Keratinocyte (primary cell): Measurements from ENCODE around the gene ZNRD2. TPM values are rescaled to one million over a fixed set of nuclear protein-coding genes. Genes with fewer than 3 reads are reported as not detected.

Experiments
- DNase-seq: peaks from one replicate; pipeline ENCODE4 v3.0.0-alpha.2; 2011; ENCODE audit warnings: low read depth, missing footprints, low spot score
- FAIRE-seq: peaks from 2 replicates; lab custom pipeline; 2011; peaks lifted over from hg19 to GRCh38; lab: Jason Lieb, UNC
- H2AFZ ChIP-seq: 2 replicates; pipeline ENCODE4 v1.6.0; 2012; ENCODE audit warnings: low read length, control low read depth, inconsistent platforms; ENCODE audit not compliant: control insufficient read depth
- H3K27ac ChIP-seq: 2 replicates; pipeline ENCODE4 v1.5.1; 2011; ENCODE audit warnings: low read length; ENCODE audit not compliant: control insufficient read depth, insufficient read depth
- H3K27me3 ChIP-seq: 3 replicates; pipeline ENCODE4 v1.6.0; 2011; ENCODE audit warnings: low read length; ENCODE audit not compliant: control insufficient read depth, insufficient read depth; ENCODE audit errors: extremely low read depth
- H3K36me3 ChIP-seq, 2 experiments: 2 replicates in 1 of 2; 3 replicates in 1 of 2; pipeline ENCODE4 v1.5.1; 2011; ENCODE audit warnings: low read length in 2 of 2, mild to moderate bottlenecking in 1 of 2; ENCODE audit not compliant: control insufficient read depth in 2 of 2, insufficient read depth in 2 of 2; ENCODE audit errors: extremely low read depth in 1 of 2
- H3K4me1 ChIP-seq: 3 replicates; pipeline ENCODE4 v1.5.1; 2011; ENCODE audit warnings: low read length; ENCODE audit not compliant: control insufficient read depth, insufficient read depth; ENCODE audit errors: extremely low read depth
- H3K4me2 ChIP-seq: 3 replicates; pipeline ENCODE4 v1.6.0; 2011; ENCODE audit warnings: low read depth, low read length; ENCODE audit not compliant: control insufficient read depth, insufficient read depth; ENCODE audit errors: extremely low read depth
- H3K4me3 ChIP-seq, 3 experiments: fragments of 200-600 bp in 1 of 3; sonication (generic) in 1 of 3; 2 replicates in 2 of 3; 3 replicates in 1 of 3; pipeline ENCODE4 v1.5.1; 2011 to 2016; ENCODE audit warnings: low read length in 3 of 3, mild to moderate bottlenecking in 3 of 3, control low read depth in 2 of 3, inconsistent platforms in 1 of 3, low read depth in 1 of 3, mixed read lengths in 1 of 3, mixed run types in 1 of 3, moderate library complexity in 1 of 3; ENCODE audit not compliant: control insufficient read depth in 2 of 3, insufficient read depth in 2 of 3; ENCODE audit errors: extremely low read depth in 1 of 3
- H3K79me2 ChIP-seq: 2 replicates; pipeline ENCODE4 v1.6.0; 2012; ENCODE audit warnings: low read length; ENCODE audit not compliant: control insufficient read depth, insufficient read depth
- H3K9ac ChIP-seq: 3 replicates; pipeline ENCODE4 v1.6.0; 2011; ENCODE audit warnings: low read length; ENCODE audit not compliant: control insufficient read depth, insufficient read depth; ENCODE audit errors: extremely low read depth
- H3K9me1 ChIP-seq: 3 replicates; pipeline ENCODE4 v1.6.0; 2011; ENCODE audit warnings: low read length; ENCODE audit not compliant: control insufficient read depth, insufficient read depth; ENCODE audit errors: extremely low read depth
- H3K9me3 ChIP-seq: 2 replicates; pipeline ENCODE4 v1.5.1; 2012; ENCODE audit warnings: low read depth, low read length; ENCODE audit not compliant: control insufficient read depth
- H4K20me1 ChIP-seq: 3 replicates; pipeline ENCODE4 v1.6.0; 2011; ENCODE audit warnings: low read length; ENCODE audit not compliant: control insufficient read depth, insufficient read depth; ENCODE audit errors: extremely low read depth
- EZH2 ChIP-seq: IDR thresholded peaks from one replicate; pipeline ENCODE4 v1.6.1; 2012; ENCODE audit warnings: inconsistent platforms, mild to moderate bottlenecking, low read length, moderate library complexity
- dilution Hi-C: fragments of 300-500 bp; cut with MboI; formaldehyde crosslinking; loops from one replicate; pipeline ENCODE4 v1.7.0; 2020; ENCODE audit warnings: low sequenced_read_pairs; ENCODE audit not compliant: extremely low pct_ligation_motif_present
- polyA plus RNA-seq, 5 experiments: library from polyadenylated mRNA; depleted of rRNA in 3 of 5; stranded (reverse) in 3 of 5; stranded (forward) in 1 of 5; unstranded in 1 of 5; fragments of >200 nt; gene quantifications; 1 replicate in 1 of 5; 2 replicates in 3 of 5; 3 replicates in 1 of 5; pipeline versions ENCODE4 v1.2.1 to v1.2.3, GENCODE V29; 2011 to 2012; ENCODE audit warnings: missing spikeins in 2 of 5, low read depth in 1 of 5, low replicate concordance in 1 of 5
- TF ChIP-seq, protein P1 (sequence below), 3 experiments: IDR thresholded peaks in 1 of 3; conservative IDR thresholded peaks in 1 of 3; optimal IDR thresholded peaks in 1 of 3; 2 replicates in 2 of 3; 3 replicates in 1 of 3; pipeline versions ENCODE3 to v1.5.1; 2011; ENCODE audit warnings: low read length in 3 of 3, mild to moderate bottlenecking in 3 of 3, moderate library complexity in 2 of 3, control low read depth in 1 of 3, inconsistent platforms in 1 of 3; ENCODE audit not compliant: insufficient read depth in 2 of 3; ENCODE audit errors: extremely low read depth in 1 of 3

ZNRD2 gene
- polyA plus RNA-seq, 1 donor (not counting 4 experiments of a cell fraction or from before 2014, with no cell fraction given): 33.6 TPM

DNA sequence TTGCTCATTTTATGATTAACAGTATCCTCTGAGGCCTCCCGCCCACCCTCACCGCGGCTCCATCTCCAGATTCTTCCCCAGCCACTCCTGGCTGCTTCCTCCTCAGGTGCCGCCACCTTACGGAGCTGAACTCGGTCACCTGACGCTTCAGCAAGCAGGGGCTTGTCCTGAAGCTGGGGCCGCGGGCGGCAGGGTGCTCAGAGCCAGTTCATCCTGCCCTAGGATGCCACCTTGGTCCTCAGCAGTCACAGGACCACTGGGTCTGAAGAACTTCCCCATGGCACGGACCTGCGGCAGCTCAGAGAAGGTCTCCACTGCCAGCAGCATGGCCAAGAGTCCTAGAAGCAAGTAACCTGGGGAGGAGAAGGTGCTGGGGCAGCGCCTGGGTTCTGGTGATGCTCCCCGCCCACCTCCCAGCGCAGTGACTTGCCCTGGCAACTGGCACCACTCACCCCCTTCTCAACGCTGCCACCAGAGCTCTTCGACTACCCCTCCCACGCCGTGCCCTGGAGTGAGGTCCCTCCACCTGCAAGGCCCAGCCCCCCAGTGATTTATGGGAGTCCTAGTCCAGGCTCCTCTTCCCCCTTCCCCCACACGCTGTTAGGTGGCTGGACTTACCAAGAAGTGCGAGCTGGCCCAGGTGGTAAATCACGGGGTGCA lies 22.7 kb downstream of the ZNRD2 start:
- Histone ChIP-seq H3K9me3 (no peaks in the 10 kb centered on the region), H3K36me3 (peaks cover 3 to 14% of the 10 kb centered on the region in 2 experiments), H3K9me1 (no peaks in the 10 kb centered on the region), H2AFZ (no peak overlapping the region), H4K20me1 (no peaks in the 10 kb centered on the region), H3K4me3 (peak overlapping the region in 2 of 3 experiments; percentile 18 to 34), H3K27me3 (no peaks in the 10 kb centered on the region), H3K4me2 (peak overlapping the region; percentile 62), H3K27ac (no peak overlapping the region), H3K79me2 (no peaks in the 10 kb centered on the region), H3K4me1 (peaks cover 32% of the 10 kb centered on the region), H3K9ac (peak overlapping the region; percentile 37)
- no peak for FAIRE-seq
- TF ChIP-seq, protein P1, sequence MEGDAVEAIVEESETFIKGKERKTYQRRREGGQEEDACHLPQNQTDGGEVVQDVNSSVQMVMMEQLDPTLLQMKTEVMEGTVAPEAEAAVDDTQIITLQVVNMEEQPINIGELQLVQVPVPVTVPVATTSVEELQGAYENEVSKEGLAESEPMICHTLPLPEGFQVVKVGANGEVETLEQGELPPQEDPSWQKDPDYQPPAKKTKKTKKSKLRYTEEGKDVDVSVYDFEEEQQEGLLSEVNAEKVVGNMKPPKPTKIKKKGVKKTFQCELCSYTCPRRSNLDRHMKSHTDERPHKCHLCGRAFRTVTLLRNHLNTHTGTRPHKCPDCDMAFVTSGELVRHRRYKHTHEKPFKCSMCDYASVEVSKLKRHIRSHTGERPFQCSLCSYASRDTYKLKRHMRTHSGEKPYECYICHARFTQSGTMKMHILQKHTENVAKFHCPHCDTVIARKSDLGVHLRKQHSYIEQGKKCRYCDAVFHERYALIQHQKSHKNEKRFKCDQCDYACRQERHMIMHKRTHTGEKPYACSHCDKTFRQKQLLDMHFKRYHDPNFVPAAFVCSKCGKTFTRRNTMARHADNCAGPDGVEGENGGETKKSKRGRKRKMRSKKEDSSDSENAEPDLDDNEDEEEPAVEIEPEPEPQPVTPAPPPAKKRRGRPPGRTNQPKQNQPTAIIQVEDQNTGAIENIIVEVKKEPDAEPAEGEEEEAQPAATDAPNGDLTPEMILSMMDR (optimal IDR thresholded peaks at IDR 0.05 in 1 of 3, IDR thresholded peaks at IDR 0.05 in 1 of 3, conservative IDR thresholded peaks at IDR 0.05 in 1 of 3; ENCODE audit: extremely low read depth in 1 of 3, insufficient read depth in 2 of 3, low read length in 3 of 3): no peak
- dilution Hi-C loops: no loop called here
- peak; percentile 79 for DNase-seq

- Histone ChIP-seq H3K4me2 (no peak overlapping the region), H3K79me2 (no peaks in the 10 kb centered on the region), H4K20me1 (no peaks in the 10 kb centered on the region), H3K36me3 (peaks cover 3 to 17% of the 10 kb centered on the region in 2 experiments), H3K9me1 (no peaks in the 10 kb centered on the region), H3K27me3 (no peaks in the 10 kb centered on the region), H3K27ac (no peak overlapping the region), H3K4me3 (no peak overlapping the region), H3K9ac (no peak overlapping the region), H3K9me3 (no peaks in the 10 kb centered on the region), H2AFZ (no peak overlapping the region), H3K4me1 (peaks cover 27% of the 10 kb centered on the region)
- FAIRE-seq (peak; percentile 63), DNase-seq (no peak)
- TF ChIP-seq EZH2: no peak
- TF ChIP-seq, protein P1 (optimal IDR thresholded peaks at IDR 0.05 in 1 of 3, IDR thresholded peaks at IDR 0.05 in 1 of 3, conservative IDR thresholded peaks at IDR 0.05 in 1 of 3; ENCODE audit: extremely low read depth in 1 of 3, insufficient read depth in 2 of 3, low read length in 3 of 3): peak; percentile 71 to 77 (median 76)
- dilution Hi-C loops: no loop called here
These were observed 23.5 kb downstream of the ZNRD2 start for GRCh38 chr11:65593518-65594414.
